Measurements from ENCODE around the gene KCTD6. TPM values are rescaled to one million over a fixed set of nuclear protein-coding genes. Genes with fewer than 3 reads are reported as not detected.

The KCTD6 gene
- total RNA-seq, 2 experiments from 2014 or later = 16.4 to 17.1 TPM

GRCh38 chr3:58497097-58497496 lies 5.2 kb downstream of the KCTD6 start:
- Histone ChIP-seq H3K27ac (ENCODE audit: low read depth, low read length, poor library complexity, severe bottlenecking) (peak overlapping the region; percentile 54), H3K36me3 (ENCODE audit: insufficient read depth, low read length) (peaks cover 29% of the 10 kb centered on the region), H4K20me1 (ENCODE audit: insufficient read depth, low read length) (peaks cover 37% of the 10 kb centered on the region), H3K79me2 (ENCODE audit: insufficient read depth, low read depth, low read length) (peaks cover 87% of the 10 kb centered on the region), H3K9me3 (ENCODE audit: low read length) (no peaks in the 10 kb centered on the region), H2AFZ (ENCODE audit: low read length) (no peak overlapping the region), H3K4me1 (ENCODE audit: insufficient read depth, low read length, poor library complexity, severe bottlenecking) (peaks cover 56% of the 10 kb centered on the region), H3K4me3 (ENCODE audit: low read depth, low read length, poor library complexity, severe bottlenecking) (peak overlapping the region; percentile 52), H3K9me2 (ENCODE audit: insufficient read depth, low read length) (no peaks in the 10 kb centered on the region), H3K4me2 (ENCODE audit: low read length) (peak overlapping the region; percentile 89)
- CTCF ChIA-PET (ENCODE audit: unreplicated experiment) = no interaction called here
- peak; percentile 54 for DNase-seq (ENCODE audit: low spot score)
- BruUV-seq (replicated peaks) = no TSS peak
- POLR2A ChIA-PET = interaction anchor here (0.7 to 0.9 kb wide), 2 partner anchors 28 to 31 kb away, joined by 3 to 4 read pairs; no protein-coding TSS in a partner anchor
- intact Hi-C loops (cut with micrococcal nuclease; ENCODE audit: unreplicated experiment) = no loop called here
- TF ChIP-seq CTCF (conservative IDR thresholded peaks at IDR 0.05; ENCODE audit: low read length) (no peak), EZH2phosphoT487 (IDR thresholded peaks at IDR 0.05; ENCODE audit: borderline replicate concordance, low read depth, low read length) (no peak)

GRCh38 chr3:58502872-58503271 lies 11.0 kb downstream of the KCTD6 start:
- POLR2A ChIA-PET = no interaction called here
- Histone ChIP-seq H3K36me3 (ENCODE audit: insufficient read depth, low read length) (peaks cover 62% of the 10 kb centered on the region), H3K4me2 (ENCODE audit: low read length) (no peak overlapping the region), H3K9me2 (ENCODE audit: insufficient read depth, low read length) (no peaks in the 10 kb centered on the region), H3K4me3 (ENCODE audit: low read depth, low read length, poor library complexity, severe bottlenecking) (no peak overlapping the region), H2AFZ (ENCODE audit: low read length) (no peak overlapping the region), H3K27ac (ENCODE audit: low read depth, low read length, poor library complexity, severe bottlenecking) (no peak overlapping the region), H3K4me1 (ENCODE audit: insufficient read depth, low read length, poor library complexity, severe bottlenecking) (peaks cover 6% of the 10 kb centered on the region), H4K20me1 (ENCODE audit: insufficient read depth, low read length) (no peaks in the 10 kb centered on the region), H3K9me3 (ENCODE audit: low read length) (no peaks in the 10 kb centered on the region), H3K79me2 (ENCODE audit: insufficient read depth, low read depth, low read length) (peaks cover 48% of the 10 kb centered on the region)
- CTCF ChIA-PET (ENCODE audit: unreplicated experiment) = no interaction called here
- intact Hi-C loops (cut with micrococcal nuclease; ENCODE audit: unreplicated experiment) = no loop called here
- TF ChIP-seq EZH2phosphoT487 (IDR thresholded peaks at IDR 0.05; ENCODE audit: borderline replicate concordance, low read depth, low read length) = no peak
- no peak for TF ChIP-seq CTCF (conservative IDR thresholded peaks at IDR 0.05; ENCODE audit: low read length)
- no TSS peak for BruUV-seq (replicated peaks)
- DNase-seq (ENCODE audit: low spot score) = no peak

GRCh38 chr3:58507356-58508078 lies 15.6 kb downstream of the KCTD6 start:
- Histone ChIP-seq H3K4me1 (ENCODE audit: insufficient read depth, low read length, poor library complexity, severe bottlenecking) (no peaks in the 10 kb centered on the region), H3K4me2 (ENCODE audit: low read length) (no peak overlapping the region), H4K20me1 (ENCODE audit: insufficient read depth, low read length) (no peaks in the 10 kb centered on the region), H3K27ac (ENCODE audit: low read depth, low read length, poor library complexity, severe bottlenecking) (no peak overlapping the region), H3K79me2 (ENCODE audit: insufficient read depth, low read depth, low read length) (peaks cover 13% of the 10 kb centered on the region), H2AFZ (ENCODE audit: low read length) (no peak overlapping the region), H3K36me3 (ENCODE audit: insufficient read depth, low read length) (peaks cover 29% of the 10 kb centered on the region), H3K9me3 (ENCODE audit: low read length) (no peaks in the 10 kb centered on the region), H3K4me3 (ENCODE audit: low read depth, low read length, poor library complexity, severe bottlenecking) (no peak overlapping the region), H3K9me2 (ENCODE audit: insufficient read depth, low read length) (no peaks in the 10 kb centered on the region)
- POLR2A ChIA-PET = interaction anchor here (1.6 kb wide), 1 partner anchor 13 kb away, joined by 4 read pairs; no protein-coding TSS in a partner anchor
- CTCF ChIA-PET (ENCODE audit: unreplicated experiment) = no interaction called here
- intact Hi-C loops (cut with micrococcal nuclease; ENCODE audit: unreplicated experiment) = no loop called here
- BruUV-seq (replicated peaks) = no TSS peak
- DNase-seq (ENCODE audit: low spot score) = no peak
- TF ChIP-seq EZH2phosphoT487 (IDR thresholded peaks at IDR 0.05; ENCODE audit: borderline replicate concordance, low read depth, low read length) (no peak), CTCF (conservative IDR thresholded peaks at IDR 0.05; ENCODE audit: low read length) (no peak)
